ENCODE data around the gene DCC. TPM values are rescaled to one million over a fixed set of nuclear protein-coding genes. Genes with fewer than 3 reads are reported as not detected.

The DCC gene
- total and polyA plus RNA-seq, 2 donors (not counting 1 experiment from before 2014, with no cell fraction given) = 0.14 TPM; not detected in 1

GRCh38 chr18:52791321-52791720 lies 451.3 kb downstream of the DCC start:
- H3K36me3 ChIP-seq (ENCODE audit: control insufficient read depth, insufficient read depth, low read length) = no peaks in the 10 kb centered on the region
- H3K27ac ChIP-seq (ENCODE audit: insufficient read depth, low read length) = no peak overlapping the region
- DNase-seq (ENCODE audit: low read depth in 2 of 2) = no peak
- no peaks in the 10 kb centered on the region for H3K4me1 ChIP-seq (ENCODE audit: control insufficient read depth, extremely low read depth, insufficient read depth, low read length)
- H3K9me3 ChIP-seq (ENCODE audit: control insufficient read depth, insufficient read depth, low read depth, low read length) = no peaks in the 10 kb centered on the region
- no peak overlapping the region for H3K4me2 ChIP-seq (ENCODE audit: extremely low read depth, insufficient read depth, low read length)
- H3K9ac ChIP-seq (ENCODE audit: insufficient read depth, low read length) = no peak overlapping the region
- no peak overlapping the region for H3K4me3 ChIP-seq (replicated peaks in 1 of 4; ENCODE audit: control extremely low read depth in 1 of 4, insufficient read depth in 1 of 4, low read depth in 3 of 4, low read length in 4 of 4)
- H3K79me2 ChIP-seq (ENCODE audit: control insufficient read depth, insufficient read depth, low read length) = no peaks in the 10 kb centered on the region
- no peaks in the 10 kb centered on the region for H4K20me1 ChIP-seq (ENCODE audit: control insufficient read depth, extremely low read depth, insufficient read depth, low read length)
- H3K27me3 ChIP-seq (ENCODE audit: control insufficient read depth, insufficient read depth, low read length) = no peaks in the 10 kb centered on the region
- TF ChIP-seq CTCF (conservative IDR thresholded peaks at IDR 0.05 in 1 of 2, IDR thresholded peaks at IDR 0.05 in 1 of 2; ENCODE audit: low read depth in 1 of 2, low read length in 2 of 2) = no peak
- TF ChIP-seq EZH2 (IDR thresholded peaks at IDR 0.05; ENCODE audit: low read length, missing control alignments) = no peak
- no peak overlapping the region for H2AFZ ChIP-seq (ENCODE audit: low read length)

GRCh38 chr18:52812834-52813233 lies 472.8 kb downstream of the DCC start:
- Histone ChIP-seq H3K4me1 (ENCODE audit: control insufficient read depth, extremely low read depth, insufficient read depth, low read length) (no peaks in the 10 kb centered on the region), H3K4me3 (replicated peaks in 1 of 4; ENCODE audit: control extremely low read depth in 1 of 4, insufficient read depth in 1 of 4, low read depth in 3 of 4, low read length in 4 of 4) (no peak overlapping the region), H3K9ac (ENCODE audit: insufficient read depth, low read length) (no peak overlapping the region), H3K36me3 (ENCODE audit: control insufficient read depth, insufficient read depth, low read length) (no peaks in the 10 kb centered on the region), H3K79me2 (ENCODE audit: control insufficient read depth, insufficient read depth, low read length) (no peaks in the 10 kb centered on the region), H3K9me3 (ENCODE audit: control insufficient read depth, insufficient read depth, low read depth, low read length) (no peaks in the 10 kb centered on the region), H3K4me2 (ENCODE audit: extremely low read depth, insufficient read depth, low read length) (no peak overlapping the region), H3K27ac (ENCODE audit: insufficient read depth, low read length) (no peak overlapping the region), H3K27me3 (ENCODE audit: control insufficient read depth, insufficient read depth, low read length) (no peaks in the 10 kb centered on the region), H2AFZ (ENCODE audit: low read length) (no peak overlapping the region), H4K20me1 (ENCODE audit: control insufficient read depth, extremely low read depth, insufficient read depth, low read length) (no peaks in the 10 kb centered on the region)
- DNase-seq (ENCODE audit: low read depth in 2 of 2) = no peak
- TF ChIP-seq EZH2 (IDR thresholded peaks at IDR 0.05; ENCODE audit: low read length, missing control alignments) = no peak
- no peak for TF ChIP-seq CTCF (conservative IDR thresholded peaks at IDR 0.05 in 1 of 2, IDR thresholded peaks at IDR 0.05 in 1 of 2; ENCODE audit: low read depth in 1 of 2, low read length in 2 of 2)

GRCh38 chr18:52813635-52814416 lies 473.8 kb downstream of the DCC start:
- no peak overlapping the region for H3K9ac ChIP-seq (ENCODE audit: insufficient read depth, low read length)
- no peaks in the 10 kb centered on the region for H3K79me2 ChIP-seq (ENCODE audit: control insufficient read depth, insufficient read depth, low read length)
- no peaks in the 10 kb centered on the region for H3K27me3 ChIP-seq (ENCODE audit: control insufficient read depth, insufficient read depth, low read length)
- H3K27ac ChIP-seq (ENCODE audit: insufficient read depth, low read length) = no peak overlapping the region
- TF ChIP-seq EZH2 (IDR thresholded peaks at IDR 0.05; ENCODE audit: low read length, missing control alignments) (no peak), CTCF (conservative IDR thresholded peaks at IDR 0.05 in 1 of 2, IDR thresholded peaks at IDR 0.05 in 1 of 2; ENCODE audit: low read depth in 1 of 2, low read length in 2 of 2) (no peak)
- H2AFZ ChIP-seq (ENCODE audit: low read length) = no peak overlapping the region
- H3K4me2 ChIP-seq (ENCODE audit: extremely low read depth, insufficient read depth, low read length) = no peak overlapping the region
- no peaks in the 10 kb centered on the region for H3K4me1 ChIP-seq (ENCODE audit: control insufficient read depth, extremely low read depth, insufficient read depth, low read length)
- H3K9me3 ChIP-seq (ENCODE audit: control insufficient read depth, insufficient read depth, low read depth, low read length) = no peaks in the 10 kb centered on the region
- no peak for DNase-seq (ENCODE audit: low read depth in 2 of 2)
- no peaks in the 10 kb centered on the region for H4K20me1 ChIP-seq (ENCODE audit: control insufficient read depth, extremely low read depth, insufficient read depth, low read length)
- H3K36me3 ChIP-seq (ENCODE audit: control insufficient read depth, insufficient read depth, low read length) = no peaks in the 10 kb centered on the region
- no peak overlapping the region for H3K4me3 ChIP-seq (replicated peaks in 1 of 4; ENCODE audit: control extremely low read depth in 1 of 4, insufficient read depth in 1 of 4, low read depth in 3 of 4, low read length in 4 of 4)

Data from fibroblast of lung (primary cell).